HG02884 (cell line): ENCODE measurements around the gene ZNF512.
"Not testable (repeated sequence)": the region's sequence is repeated elsewhere in the genome, so short reads cannot be mapped to it uniquely, and the experiment has no call there.

ENCODE experiments used
- ATAC-seq: cut with Tn5 transposase; IDR thresholded peaks from one replicate; pipeline ENCODE4 v1.9.1; 2021; ENCODE audit warnings: mild to moderate bottlenecking, moderate library complexity; ENCODE audit not compliant: unreplicated experiment

Gene ZNF512, protein sequence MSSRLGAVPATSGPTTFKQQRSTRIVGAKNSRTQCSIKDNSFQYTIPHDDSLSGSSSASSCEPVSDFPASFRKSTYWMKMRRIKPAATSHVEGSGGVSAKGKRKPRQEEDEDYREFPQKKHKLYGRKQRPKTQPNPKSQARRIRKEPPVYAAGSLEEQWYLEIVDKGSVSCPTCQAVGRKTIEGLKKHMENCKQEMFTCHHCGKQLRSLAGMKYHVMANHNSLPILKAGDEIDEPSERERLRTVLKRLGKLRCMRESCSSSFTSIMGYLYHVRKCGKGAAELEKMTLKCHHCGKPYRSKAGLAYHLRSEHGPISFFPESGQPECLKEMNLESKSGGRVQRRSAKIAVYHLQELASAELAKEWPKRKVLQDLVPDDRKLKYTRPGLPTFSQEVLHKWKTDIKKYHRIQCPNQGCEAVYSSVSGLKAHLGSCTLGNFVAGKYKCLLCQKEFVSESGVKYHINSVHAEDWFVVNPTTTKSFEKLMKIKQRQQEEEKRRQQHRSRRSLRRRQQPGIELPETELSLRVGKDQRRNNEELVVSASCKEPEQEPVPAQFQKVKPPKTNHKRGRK

DNA sequence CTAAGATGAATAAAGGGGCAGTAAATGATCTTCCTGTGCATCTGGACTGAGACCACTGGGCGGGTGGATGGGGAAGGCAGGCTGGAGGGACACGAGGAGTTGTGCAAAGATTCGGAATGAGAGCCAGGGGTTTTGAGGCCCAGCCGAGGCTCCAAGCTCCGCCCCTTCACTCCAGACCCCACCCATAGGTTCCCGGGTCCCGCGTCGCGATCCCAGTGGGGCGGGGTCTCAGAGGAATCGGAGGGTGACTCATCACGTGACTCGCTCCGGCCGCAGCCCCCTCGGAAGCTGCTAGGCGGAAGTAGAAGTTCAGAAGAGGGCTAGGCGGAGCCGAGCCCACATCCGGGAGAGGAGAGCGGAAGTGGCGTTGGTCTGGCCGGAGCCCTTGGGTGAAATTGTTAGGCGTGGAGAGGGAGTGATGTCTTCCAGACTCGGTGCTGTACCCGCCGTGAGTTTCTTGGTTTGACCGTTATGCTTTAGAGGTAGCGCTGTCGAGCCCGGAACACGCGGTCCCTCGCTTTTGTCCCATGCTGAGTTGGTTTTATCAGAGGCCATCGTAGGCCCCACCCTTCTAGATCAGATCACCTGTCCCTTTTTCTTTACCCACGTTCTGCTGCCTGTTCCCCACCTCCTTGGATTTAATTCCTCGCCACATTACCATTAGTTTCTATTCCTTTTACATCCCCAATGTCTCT lies at the start of gene ZNF512:
Gene ZNF512, plus strand, starts transcription at position 348 of the 695 bp plus-strand sequence. Its CDS starts 71 bp downstream, at position 419.
- ATAC-seq = peak; percentile 88

DNA sequence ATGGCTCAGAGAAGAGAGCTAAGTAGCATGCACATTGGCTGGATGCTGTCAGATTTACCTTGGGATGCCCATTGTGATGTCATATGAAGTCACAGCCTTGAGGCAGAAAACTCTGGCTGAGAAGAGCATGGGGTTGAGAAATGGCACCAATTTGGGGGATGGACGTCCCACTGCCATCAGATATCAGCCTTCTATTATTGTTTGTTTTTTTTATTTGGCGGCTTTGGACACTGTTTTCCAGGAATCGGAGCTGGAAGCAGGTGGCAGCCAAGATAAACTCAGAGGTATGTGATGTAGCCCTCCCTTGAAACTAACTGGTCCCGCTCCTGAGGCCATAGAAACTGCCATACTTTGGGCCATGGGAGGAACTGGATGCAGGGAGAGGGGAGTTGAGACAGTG lies 45.6 kb upstream of the ZNF512 start:
- ATAC-seq = no peak

DNA sequence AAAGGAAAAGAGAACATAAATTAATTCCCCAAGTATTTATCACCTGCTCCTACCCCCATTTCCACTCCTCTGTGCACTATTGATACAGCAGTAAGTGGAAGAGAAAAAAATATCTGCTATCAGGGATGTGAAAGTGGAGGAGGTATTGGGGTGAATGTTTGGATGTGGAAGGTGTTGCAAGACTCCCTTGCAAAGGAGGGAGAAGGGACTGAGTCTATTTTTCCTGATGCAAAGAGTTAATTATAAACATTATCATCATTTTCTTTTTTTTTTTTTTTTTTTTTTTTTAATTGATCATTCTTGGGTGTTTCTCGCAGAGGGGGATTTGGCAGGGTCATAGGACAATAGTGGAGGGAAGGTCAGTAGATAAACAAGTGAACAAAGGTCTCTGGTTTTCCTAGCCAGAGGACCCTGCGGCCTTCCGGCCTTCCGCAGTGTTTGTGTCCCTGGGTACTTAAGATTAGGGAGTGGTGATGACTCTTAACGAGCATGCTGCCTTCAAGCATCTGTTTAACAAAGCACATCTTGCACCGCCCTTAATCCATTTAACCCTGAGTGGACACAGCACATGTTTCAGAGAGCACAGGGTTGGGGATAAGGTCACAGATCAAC lies 43.9 kb upstream of the ZNF512 start:
- not testable (repeated sequence) for ATAC-seq

- not testable (repeated sequence) for ATAC-seq
Observed at GRCh38 chr2:27539649-27540048, 43.2 kb upstream of the ZNF512 start.

- no peak for ATAC-seq
Observed at GRCh38 chr2:27544143-27544821, 38.6 kb upstream of the ZNF512 start.

DNA sequence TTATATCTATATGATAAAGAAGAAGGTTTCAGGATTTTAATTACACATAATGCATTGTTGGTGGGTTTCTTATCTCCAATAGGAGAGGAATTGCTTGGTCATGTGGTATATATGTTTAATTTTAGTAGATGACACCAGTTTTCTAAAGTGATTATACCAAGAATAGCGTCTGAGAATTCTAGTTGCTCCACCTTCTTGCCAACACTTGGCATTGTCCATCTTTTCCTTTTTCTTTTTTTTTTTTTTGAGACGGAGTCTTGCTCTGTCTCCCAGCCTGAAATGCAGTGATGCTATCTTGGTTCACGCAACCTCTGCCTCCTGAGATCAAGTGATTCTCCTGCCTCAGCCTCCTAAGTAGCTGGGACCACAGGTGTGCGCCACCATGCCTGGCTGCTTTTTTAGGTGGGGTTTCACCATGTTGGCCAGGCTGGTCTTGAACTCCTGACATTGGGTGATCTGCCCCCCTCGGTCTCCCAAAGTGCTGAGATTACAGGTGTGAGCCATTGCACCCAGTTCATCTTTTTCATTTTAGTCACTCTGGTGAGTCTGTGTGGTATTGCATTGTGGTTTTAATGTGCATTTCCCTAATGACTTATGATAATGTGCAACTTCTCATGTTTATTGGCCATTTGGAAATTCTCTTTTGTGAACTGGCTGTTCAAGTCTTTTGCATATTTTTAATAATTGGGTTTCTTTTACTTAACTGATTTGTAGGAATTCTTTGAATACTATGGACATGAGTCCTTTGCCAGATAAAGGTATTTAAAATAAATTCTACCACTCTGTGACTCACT lies 37.3 kb upstream of the ZNF512 start:
- ATAC-seq = no peak

- no peak for ATAC-seq
Observed at GRCh38 chr2:27549303-27549702, 33.5 kb upstream of the ZNF512 start.

DNA sequence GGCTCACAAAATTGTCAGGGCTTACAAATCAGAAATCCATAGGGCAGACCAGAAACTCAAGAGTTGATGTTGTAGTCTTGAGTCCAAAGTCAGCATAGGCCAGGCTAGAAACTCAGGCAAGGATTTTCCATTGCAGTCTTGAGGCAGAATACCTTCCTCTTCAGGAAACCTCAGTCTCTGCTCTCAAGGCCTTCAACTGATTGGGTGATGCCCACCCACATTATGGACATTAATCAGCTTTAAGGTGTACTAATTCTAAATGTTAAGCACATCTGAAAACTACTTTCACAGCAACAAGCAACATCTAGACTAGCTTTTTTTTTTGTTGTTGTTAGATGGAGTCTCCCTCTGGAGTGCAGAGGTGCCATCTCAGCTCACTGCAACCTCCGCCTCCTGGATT lies 31.3 kb upstream of the ZNF512 start:
- no peak for ATAC-seq

GRCh38 chr2:27552941-27553340 lies 29.9 kb upstream of the ZNF512 start:
- no peak for ATAC-seq

- not testable (repeated sequence) for ATAC-seq
Observed at GRCh38 chr2:27554451-27554850, 28.4 kb upstream of the ZNF512 start.

- ATAC-seq = no peak
Observed at GRCh38 chr2:27559228-27559627, 23.6 kb upstream of the ZNF512 start.

GRCh38 chr2:27561060-27561459 lies 21.8 kb upstream of the ZNF512 start:
- ATAC-seq = no peak

DNA sequence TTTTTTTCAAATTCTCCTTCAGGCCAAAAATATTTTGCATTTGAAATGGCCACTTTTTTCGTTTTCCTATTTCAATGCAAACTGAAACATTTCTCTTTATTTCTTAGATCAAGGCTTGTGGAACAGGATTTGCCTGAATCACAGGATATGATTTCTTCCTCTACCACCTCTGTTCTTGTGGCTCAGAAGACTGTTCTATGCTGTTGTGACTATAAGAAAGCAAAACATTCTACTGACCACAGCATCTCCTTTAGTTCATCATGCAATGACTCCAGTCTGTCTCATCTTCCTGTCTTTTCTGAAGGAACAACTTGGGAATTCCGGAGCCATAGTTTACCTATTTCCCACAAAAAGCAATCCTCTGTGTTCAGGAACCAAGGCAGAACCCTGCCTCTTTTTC lies 16.2 kb upstream of the ZNF512 start:
- ATAC-seq = no peak

- no peak for ATAC-seq
Observed at GRCh38 chr2:27569398-27569797, 13.4 kb upstream of the ZNF512 start.

DNA sequence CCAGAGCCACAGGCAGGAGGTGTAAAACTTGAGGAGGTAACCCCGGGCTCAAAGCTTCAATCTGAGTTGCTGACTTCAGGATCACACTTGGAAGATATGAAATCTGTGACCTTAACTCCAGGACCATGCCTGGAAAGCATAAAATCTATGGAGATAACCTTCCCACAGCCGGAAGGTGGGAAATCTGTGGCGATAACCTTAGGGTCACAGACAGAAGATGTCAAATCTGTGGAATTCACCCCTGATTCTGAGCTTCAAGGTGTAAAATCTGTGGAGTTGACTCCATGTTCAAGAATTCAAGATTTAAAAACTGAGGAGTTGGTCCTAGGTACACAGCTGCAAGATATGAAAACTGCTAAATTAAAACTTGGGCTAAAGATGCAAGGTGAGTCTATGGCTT lies 11.6 kb upstream of the ZNF512 start:
- no peak for ATAC-seq

GRCh38 chr2:27571681-27572080 lies 11.2 kb upstream of the ZNF512 start:
- no peak for ATAC-seq

GRCh38 chr2:27572439-27572838 lies 10.4 kb upstream of the ZNF512 start:
- ATAC-seq = no peak

DNA sequence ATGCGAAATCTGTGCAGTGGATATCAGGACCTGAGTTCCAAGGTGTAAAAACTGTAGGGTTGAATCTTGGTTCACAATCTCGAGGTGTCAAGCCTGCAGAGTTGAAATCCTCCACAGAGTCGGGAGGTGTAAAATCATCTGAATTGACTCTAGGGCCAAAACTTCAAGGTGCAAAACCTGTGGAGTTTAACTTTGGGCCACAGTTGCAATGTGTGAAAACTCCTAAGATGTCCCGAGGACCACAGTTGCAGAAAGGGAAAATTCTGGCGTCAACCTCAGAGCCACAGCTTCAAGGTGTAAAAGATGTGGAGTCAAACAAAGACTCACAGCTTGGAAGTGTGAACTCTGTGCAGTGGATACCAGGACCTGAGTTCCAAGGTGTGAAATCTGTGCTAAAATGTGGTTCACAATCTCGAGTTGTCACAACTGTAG lies 9.8 kb upstream of the ZNF512 start:
- ATAC-seq = no peak

- ATAC-seq = no peak
Observed at GRCh38 chr2:27573452-27573851, 9.4 kb upstream of the ZNF512 start.
